RKO (cell line): ENCODE data around the gene POU6F2.

Source experiments
- DNase-seq: peaks from one replicate; pipeline ENCODE4 v3.0.0-alpha.2; 2016; ENCODE audit warnings: low spot score

The POU6F2 gene

GRCh38 chr7:39451901-39452300, 474.2 kb downstream of the POU6F2 start:
- DNase-seq, result no peak

GRCh38 chr7:39453743-39454355, 476.1 kb downstream of the POU6F2 start:
- DNase-seq, result peak; percentile 71

GRCh38 chr7:39458061-39458745, 480.5 kb downstream of the POU6F2 start:
- no peak for DNase-seq

GRCh38 chr7:39459636-39460035, 481.9 kb downstream of the POU6F2 start:
- DNase-seq, result no peak

GRCh38 chr7:39460486-39460885, 482.8 kb downstream of the POU6F2 start:
- DNase-seq, result no peak

GRCh38 chr7:39461263-39461820, 483.6 kb downstream of the POU6F2 start:
- DNase-seq, result no peak

GRCh38 chr7:39463252-39463651, 485.5 kb downstream of the POU6F2 start:
- DNase-seq, result no peak

GRCh38 chr7:39464350-39465054, 486.8 kb downstream of the POU6F2 start:
- no peak for DNase-seq

GRCh38 chr7:39465055-39465929, 487.6 kb downstream of the POU6F2 start:
- peak; percentile 65 for DNase-seq

GRCh38 chr7:39468261-39468660, 490.6 kb downstream of the POU6F2 start:
- DNase-seq, result no peak

- no peak for DNase-seq
Observed at GRCh38 chr7:39468808-39469374, 491.2 kb downstream of the POU6F2 start.

- no peak for DNase-seq
Observed at GRCh38 chr7:39480901-39481300, 503.2 kb downstream of the POU6F2 start.

GRCh38 chr7:39488467-39489393, 511.0 kb downstream of the POU6F2 start:
- DNase-seq, result no peak

GRCh38 chr7:39490296-39490695, 512.6 kb downstream of the POU6F2 start:
- no peak for DNase-seq

- DNase-seq, result no peak
Observed at GRCh38 chr7:39493934-39494333, 516.2 kb downstream of the POU6F2 start.

GRCh38 chr7:39501358-39501757, 523.6 kb downstream of the POU6F2 start:
- DNase-seq, result no peak

GRCh38 chr7:39504963-39505362, 527.3 kb downstream of the POU6F2 start:
- peak; percentile 14 for DNase-seq

- no peak for DNase-seq
Observed at GRCh38 chr7:39507866-39508551, 530.3 kb downstream of the POU6F2 start.

GRCh38 chr7:39509436-39509835, 531.7 kb downstream of the POU6F2 start:
- no peak for DNase-seq

- DNase-seq, result no peak
Observed at GRCh38 chr7:39509912-39510311, 532.2 kb downstream of the POU6F2 start.
